NCI-H1048 (cell line): ENCODE results near the gene ADGRG1.

Experiments used
- DNase-seq: peaks from one replicate; lab custom pipeline; 2025; lab: John Stamatoyannopoulos, UW

Gene ADGRG1

DNA sequence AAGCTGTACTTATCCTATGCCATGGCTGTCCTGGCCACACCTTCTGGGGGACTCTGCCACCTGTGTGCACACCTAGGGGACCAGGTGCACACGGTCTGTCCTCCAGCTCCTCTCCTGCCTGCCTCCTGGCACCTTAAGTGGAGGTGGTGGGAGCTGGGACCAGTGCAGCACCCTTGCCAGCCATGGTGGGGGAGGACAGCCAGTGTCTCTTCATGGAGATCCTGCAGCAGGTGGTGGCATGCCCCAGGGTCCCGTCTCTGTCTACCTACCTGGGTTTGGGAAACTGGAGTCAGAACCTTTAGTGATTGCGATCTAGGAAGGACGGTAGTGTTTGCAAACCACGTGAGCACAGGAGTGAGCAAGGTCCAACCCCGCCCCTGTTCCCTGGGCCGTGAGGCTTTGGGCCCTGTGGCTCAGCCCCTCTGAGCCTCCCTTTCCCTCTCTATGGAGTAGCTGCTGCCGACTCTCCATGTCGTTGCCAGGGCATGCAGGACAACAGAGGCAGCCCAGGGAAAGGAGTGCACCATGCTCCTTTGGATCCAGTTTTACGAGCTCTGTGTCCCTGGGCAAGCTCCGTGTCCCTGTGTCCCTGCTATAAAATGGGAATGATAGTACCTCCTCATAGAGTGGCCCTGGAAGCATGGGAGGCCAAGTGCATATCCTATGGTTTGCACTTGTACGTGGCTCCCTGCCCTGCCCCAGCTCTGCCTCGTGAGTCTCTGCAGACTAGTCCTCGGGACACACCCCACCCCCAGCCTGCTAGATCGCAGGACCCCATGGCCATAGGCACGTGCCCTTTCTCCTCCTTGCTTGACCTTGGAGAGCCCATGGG lies 7.1 kb downstream of the ADGRG1 start:
- no peak for DNase-seq

DNA sequence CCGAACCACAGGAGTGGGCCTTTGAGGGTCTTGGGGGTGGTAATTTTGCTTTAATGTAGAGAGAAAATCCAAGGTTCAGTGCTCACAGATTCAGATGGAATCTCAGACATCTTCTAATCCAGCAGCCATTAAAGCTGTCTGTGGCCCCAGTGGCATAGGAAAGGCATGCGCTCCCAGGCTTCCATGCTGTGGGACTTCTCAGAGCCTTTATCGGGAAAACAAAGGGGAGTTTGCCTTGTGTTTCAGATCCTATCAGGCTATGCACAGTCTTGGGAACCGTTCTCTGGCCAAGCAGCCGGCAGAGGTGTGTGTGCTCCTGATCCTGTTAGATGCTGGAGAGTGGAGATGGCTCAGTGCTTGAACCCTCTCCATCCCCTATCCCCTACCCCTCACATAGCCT lies 7.8 kb downstream of the ADGRG1 start:
- DNase-seq, result no peak

DNA sequence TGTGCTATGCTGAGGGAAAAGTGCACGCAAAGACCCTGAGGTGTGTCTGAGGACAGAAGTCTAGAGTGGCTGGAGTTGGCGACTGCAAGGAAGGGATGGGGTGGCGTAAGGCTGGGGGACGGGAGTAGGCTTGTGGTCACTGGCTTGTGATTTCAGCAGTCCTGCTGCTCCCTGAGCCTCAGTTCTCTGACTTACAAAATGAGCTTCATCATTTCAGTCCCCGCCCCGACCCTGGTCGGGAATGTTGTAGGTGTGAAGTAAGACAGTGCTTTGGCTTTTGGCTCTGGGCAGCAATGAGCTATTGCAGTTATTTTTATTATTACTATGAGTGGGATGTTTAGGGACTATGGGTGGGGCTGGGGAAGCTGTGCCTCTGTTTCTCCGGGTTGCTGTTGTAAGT lies 8.6 kb downstream of the ADGRG1 start:
- DNase-seq, result no peak

DNA sequence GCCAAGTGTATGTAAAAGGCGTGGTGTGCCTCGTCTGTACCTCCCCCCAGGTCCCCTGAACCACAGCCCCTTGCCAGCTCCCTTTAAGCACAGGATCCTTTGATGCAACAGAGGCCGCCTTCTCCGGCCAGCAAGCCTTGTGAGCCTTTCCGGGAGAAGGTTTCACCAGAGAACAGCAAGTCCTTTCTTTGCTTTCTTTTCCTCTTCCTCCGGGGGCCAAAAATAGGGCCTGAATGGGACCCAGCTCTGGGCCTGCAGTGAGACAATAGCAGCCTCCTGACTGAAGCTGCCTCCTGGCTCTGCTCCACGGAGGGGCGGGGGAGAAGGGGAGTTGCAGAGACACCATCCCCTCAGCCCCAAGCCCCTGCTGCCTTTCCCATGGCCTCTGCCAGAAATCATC lies 9.0 kb downstream of the ADGRG1 start:
- DNase-seq, result no peak

DNA sequence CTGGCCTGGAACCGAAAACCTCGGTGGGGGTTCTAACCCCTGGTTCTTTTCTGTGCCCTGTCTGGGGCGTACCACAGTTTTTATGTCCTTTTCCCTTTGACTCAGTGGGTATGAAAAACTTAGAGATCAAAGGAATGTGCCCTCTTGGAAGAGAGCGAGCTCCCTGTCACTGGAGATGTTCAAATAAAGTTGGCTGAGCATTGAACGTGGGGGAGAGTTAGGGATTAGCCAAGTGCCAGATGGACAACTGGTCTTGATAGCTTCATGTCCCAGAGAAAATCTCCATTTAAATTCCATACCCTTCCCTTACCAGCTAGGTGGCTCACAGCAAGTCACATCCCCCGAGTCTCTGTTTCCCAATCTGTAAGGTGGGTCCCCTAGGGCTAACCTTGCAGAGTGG lies 9.5 kb downstream of the ADGRG1 start:
- DNase-seq, result no peak

DNA sequence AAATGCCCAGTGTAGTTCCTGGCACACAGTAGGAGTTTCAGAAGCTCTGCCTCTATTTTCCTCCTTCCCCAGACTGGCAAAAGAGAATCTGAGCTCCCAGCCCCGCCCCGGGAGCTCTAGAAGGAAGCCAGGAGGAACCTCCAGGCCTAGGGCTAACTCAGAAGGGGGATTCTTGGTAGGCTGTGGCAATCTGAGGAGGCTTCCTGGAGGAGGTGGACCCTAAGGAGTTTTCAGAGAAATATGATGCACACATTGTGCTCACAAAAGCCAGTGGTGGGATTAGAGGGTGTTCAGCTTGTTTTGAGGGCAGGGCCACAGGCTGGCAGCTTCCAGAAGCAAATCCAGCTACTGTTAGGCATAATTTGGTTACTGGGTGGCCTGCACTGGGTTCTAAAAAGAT lies 10.0 kb downstream of the ADGRG1 start:
- no peak for DNase-seq

DNA sequence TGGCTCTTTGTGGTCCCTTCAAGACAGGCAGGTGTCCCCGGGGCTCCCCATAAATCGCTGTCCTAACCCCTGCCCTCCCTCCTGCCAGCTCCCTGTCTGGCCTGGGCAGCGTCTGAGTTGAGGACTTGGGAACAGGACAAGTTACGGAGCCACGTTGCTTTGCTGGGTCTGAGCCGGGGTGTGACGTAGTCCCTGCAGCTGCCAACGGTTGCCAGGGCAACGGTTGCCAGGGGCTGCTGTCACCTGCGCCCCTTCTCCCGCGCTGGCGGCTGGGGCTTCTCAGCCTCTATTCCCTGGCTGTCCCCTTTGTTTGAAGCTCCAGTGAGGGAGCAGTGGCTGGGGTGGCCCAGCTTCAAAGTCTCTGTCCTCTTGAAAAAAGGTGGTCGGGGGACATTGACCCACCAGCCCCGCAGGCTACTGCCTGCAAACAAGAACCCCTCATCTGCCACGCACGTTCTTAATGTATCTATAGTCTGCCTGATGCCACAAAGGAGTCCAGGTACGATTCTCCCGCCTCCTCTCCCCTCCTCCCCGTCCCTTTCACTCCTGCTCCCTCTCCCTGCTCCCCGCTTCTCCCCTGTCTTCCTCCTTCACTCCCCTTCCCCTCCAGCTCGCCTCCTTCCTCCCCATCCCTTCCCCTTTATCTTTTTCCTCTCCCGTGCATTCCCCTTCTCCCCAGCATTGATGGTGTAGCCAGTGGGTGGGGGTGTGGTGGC lies 10.9 kb downstream of the ADGRG1 start:
- DNase-seq, result no peak

DNA sequence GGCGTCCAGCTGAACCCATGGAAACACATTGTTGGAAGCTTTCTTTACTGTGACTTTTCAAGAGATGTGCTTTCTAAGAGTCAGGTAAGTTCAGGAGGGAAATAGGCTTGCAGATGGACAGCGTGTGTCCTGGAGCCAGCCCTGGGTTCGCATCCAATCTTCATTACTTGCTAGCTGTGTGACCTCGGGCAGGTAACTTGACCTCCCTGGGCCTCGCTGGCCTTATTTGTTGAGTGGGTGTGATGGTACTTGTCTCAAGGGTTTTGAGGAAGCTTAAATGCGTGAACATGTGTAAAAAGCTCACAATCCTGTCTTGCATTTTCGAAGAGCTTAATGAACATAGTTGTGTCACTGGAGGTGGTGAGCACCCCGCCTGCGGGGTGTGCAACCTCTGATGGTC lies 11.8 kb downstream of the ADGRG1 start:
- DNase-seq, result no peak

DNA sequence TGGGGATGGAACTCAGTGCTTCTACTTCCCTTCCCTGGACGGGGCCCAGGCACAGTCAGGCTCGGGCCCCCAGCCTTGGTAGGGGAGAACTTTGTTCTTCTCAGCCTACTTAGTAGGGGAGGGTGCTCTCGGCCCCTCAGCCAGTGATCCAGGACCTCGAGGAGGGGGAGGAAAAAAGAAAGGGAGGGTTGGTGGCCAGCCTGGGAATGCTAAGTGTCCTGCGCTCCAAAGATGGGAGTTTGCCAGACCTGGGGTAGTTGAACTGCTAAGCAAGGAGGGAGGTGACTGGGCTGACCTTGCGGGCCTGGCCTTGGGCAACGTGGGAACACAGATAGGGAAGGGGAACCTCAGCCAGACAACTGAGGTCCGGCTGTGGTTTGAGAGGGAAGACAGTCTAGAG lies 12.2 kb downstream of the ADGRG1 start:
- DNase-seq, result no peak

DNA sequence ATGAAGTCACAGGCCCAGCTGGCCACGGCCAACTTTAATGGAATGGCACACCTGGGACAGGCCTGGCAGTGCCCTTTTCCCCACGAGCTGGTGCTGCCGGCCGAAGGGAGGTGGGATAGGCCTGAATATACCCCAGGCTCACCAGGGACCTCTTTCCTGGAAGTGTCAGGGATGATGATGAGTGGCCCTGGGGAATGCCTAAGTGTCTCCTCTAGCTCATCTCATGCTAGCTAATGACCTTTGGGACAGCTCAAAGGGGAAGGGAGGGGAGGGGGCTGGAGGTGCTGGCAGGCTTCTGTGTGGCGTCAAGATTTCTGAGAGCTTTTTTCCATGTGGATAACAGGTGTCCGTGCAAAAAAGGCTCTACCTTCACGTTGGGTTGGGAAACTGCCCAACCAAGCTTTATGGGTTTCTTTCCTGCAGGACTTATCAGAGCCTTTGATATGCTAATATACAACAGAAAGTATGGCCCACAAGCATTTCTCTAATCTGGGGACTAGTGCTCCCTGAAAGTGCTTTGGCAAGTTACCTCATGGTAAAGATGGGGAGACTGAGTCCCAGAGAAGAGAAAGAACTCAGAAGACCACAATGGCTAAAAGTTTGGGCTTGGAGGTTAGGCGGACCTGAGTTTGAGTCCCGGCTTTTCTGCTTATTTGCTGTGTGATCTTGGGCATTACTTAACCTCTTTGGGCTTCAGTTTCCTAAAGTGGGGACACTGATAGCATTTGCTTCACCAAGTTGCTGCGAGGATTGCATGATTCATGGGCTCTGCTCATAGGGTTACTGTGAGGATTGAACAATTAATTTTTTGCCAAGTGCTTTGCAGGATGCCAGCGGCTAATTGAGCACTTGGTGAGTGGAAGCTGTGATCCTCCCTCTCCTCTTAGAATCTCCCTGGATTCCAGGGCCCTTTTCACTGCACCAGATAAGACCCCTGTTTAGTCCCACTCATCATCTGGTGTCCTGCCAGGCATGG lies 14.0 kb downstream of the ADGRG1 start:
- no peak for DNase-seq

DNA sequence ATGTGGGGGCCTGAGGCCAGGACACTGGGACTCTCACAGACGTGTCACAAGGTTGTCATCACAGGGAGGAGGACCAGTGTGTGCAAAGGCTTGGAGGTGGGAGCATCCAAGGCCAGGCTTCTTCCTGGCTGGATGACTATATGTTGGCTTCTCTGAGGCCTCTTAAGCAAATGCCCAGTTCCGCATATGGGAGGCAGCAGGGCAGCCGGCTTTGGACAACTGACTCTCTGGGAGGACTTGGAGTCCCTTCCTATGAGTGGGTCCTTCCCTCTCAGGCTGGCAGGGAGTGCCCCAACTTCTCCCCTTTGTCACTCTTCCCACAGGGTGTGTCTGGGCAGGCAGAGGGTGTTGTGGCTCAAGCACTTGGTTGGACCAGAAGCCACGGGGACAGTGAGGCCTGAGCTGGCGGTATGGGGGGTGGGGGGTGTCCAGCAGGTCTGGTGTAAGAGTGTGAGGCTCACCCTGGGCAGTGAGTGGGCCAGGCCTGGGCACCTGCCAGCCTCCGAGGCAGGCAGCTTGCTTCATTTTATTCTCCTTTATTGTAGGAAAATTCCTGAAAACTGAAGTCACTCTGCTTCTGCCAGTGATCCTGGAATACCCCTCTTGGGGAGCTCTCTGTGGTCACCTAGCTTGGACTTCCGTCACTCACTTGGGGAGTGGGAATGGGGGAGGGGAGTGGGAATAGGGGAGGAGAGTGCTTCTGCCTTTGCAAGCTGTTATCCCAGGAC lies 14.9 kb downstream of the ADGRG1 start:
- DNase-seq, result no peak

DNA sequence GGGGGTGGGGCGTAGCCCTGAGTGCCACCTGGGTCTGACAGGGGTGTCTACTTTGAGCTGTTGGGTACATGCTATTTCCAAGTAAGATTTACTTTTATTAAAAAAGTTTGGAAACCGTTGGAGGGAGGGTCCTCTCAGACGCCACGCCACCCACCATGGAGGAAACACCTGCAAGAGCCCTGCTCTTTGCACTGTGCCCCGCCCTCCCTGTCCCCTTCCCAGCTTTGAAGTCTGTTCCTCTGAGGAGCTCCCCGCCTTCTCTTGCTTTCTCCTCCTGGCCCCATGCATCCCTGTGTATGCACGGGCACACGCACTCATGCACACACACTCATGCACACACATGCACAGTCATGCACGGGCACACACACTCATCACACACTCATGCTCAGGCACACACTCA lies 15.5 kb downstream of the ADGRG1 start:
- no peak for DNase-seq

DNA sequence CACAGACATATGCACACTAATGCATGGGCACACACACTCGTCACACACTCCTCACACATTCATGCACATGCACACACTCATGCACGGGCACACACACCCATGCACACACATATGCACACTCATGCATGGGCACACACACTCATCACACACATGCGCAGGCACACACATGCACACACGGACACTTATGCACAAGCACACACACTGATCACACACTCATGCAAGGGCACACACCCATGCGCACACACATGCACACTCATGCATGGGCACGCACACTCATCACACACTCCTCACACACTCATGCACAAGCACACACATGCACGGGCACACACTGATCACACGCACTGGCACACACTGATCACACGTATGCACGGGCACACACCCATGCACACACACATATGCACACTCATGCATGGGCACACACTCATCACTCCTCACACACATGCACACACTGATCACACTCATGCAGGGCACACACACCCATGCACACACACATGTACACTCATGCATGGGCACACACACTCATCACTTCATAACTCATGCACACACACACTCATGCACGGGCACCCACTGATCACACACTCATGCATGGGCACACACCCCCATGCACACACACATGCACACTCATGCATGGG lies 16.1 kb downstream of the ADGRG1 start:
- DNase-seq, result no peak

DNA sequence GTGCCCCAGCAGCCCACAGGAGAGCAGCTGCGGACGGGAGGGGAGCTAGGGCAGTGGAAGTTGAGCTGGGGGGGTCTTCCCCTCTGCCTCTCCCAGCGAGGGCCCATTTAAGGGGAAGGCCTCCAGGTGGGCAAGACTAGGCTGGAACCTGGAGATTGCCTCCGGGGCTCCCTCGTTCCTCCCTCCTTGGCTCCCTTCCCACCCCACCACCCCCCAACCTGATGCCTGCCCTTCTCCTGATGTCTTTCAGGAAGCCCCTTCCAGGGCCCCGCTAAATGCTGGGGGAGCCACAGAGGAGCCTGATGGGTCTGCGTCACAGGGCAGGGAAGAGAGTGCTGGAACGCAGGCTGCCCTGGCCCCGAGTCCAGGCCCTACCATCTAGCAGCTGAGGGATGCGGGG lies 16.7 kb downstream of the ADGRG1 start:
- DNase-seq, result no peak

DNA sequence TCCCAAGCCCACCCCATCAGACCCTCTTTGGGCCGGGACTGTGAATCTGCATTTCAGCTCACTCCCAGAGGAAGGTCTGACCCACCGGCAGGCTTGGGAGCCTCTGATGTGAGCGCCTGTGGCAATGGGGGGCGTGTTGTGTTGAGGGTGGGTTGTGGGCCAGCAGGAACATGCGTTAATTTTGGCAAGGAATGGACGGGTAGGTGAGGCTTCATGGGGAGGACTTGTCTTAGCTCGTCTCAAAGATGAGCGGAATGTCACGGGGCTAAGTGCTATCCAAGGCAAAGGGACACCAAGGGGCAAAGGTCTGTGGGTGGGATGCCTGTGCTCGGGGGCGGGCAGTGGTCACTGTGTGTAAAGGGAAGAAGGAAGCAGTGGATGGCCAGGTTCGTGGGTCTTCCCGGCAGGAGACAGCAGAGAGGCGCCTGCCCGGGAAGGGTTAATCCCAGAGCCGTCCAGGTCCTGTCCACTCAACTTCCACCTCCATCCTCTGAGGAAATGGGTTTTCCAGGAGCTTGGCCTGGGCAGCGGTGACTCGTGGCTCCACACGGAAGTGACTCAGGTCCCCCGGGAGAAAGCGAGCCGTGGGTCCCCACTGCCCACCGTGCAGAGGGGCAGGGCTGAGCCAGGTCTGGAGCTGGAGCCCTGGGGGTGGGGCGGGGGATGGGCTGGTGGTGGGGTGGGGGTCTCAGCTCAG lies 17.4 kb downstream of the ADGRG1 start:
- DNase-seq, result no peak

DNA sequence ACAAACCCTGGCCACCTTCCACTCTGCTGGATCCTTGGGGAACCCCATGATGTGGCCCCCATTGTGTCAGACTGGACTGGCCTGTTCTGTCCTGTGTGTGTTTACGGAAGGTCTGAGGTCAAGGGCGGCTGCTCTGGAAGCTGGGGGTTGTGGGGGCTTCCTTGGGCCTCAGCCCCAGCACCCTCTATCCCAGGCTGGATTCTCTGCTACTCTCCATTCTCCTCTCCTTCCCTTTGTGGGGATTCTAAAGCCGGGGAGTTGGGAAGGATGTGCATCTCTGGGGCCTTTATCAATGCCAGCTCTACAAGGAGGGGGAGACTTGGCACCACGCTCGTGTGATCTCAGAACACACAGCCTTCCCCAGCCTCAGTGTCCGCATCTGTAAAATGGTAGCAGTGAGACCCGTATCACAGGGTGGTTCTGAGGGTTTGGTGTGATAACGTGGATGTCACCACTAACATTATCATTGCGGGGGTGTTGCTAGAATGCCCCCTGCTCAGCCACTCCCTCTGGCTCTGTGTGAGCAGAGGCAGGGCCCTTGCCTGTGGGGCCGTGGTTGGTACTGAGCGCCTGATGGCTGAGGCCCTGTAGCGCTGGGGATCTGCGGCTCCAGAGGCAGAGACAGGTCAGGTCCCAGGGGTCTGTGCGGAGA lies 18.1 kb downstream of the ADGRG1 start:
- no peak for DNase-seq

DNA sequence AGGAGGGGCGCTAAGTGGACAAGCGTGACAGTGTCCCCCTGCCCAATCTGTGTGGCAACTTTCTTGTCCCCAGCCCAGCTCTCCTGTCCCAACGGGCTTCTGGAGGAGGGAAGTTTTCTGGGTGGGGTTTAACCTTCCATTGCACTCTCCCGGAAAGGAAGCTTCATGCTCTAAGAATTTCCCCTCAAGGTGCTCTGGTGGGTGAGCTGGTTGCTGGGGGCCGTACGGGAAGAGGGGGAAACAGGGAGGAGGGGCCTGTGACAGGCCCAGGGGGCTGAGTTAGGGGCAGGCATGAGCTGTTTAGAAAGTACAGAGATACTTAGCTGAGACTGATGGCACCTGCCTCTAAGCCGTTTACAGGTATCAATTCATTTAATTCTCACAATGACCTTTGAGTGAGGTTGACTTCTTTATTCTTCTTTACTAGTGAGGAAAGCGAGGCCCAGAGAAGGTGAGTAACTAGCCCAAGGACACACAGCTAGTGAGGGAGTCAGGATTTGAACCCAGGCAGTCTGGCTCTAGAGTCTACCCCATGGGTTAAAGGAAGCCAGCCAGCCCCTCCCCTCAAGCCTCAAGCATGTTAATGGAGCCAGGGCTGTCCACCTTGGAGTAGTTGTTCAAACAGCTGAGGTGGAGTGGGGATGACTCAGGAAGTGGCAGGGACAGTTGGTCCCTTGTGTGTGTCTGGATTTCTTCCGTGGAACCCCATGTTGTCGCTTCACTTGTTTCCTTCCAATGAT lies 18.9 kb downstream of the ADGRG1 start:
- no peak for DNase-seq

DNA sequence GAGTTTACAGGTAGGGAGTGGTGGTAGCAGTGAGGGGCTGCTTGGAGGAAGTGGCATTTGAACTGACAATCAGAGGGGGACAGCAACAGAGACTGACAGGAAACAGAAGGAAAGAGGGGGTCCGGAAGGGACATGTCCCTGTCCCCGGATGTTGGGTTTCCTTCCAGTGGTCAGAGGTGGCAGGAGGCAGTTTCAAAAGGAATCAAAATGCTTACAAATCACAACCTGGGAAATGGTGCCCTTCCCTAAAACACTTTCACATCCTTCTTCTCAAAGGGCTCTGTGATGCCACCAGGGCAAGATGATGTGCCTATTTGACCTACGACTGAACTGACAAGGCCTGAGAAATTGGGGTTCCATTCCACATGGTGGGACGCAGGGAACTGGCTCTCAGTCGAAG lies 19.7 kb downstream of the ADGRG1 start:
- no peak for DNase-seq
